HT-29 (cell line): ENCODE data around the gene SCNN1A. TPM values are rescaled to one million over a fixed set of nuclear protein-coding genes. Genes with fewer than 3 reads are reported as not detected.

ENCODE experiments used
- DNase-seq: peaks from one replicate; pipeline ENCODE4 v3.0.0-alpha.2; 2015; ENCODE audit warnings: low spot score
- total RNA-seq: library from RNA; depleted of rRNA; stranded (reverse); fragments of >200 nt; shearing (Covaris generic); gene quantifications from 2 replicates; pipeline ENCODE4 v1.2.3, GENCODE V29; 2014; rRNA removed

Gene SCNN1A
- 161 and 221 TPM in 2 replicates for total RNA-seq

- DNase-seq, result peak; percentile 83
These were observed at the start of gene SCNN1A for GRCh38 chr12:6375269-6376078. TSS of gene SCNN1A (minus strand) at chr12:6375563. CDS start at chr12:6374783, 780 bp downstream.

GRCh38 chr12:6424866-6425265 is 49.5 kb upstream of the SCNN1A start:
- no peak for DNase-seq

- DNase-seq, result no peak
These were observed 48.6 kb upstream of the SCNN1A start for GRCh38 chr12:6424008-6424347.

GRCh38 chr12:6423267-6424007 is 48.1 kb upstream of the SCNN1A start:
- DNase-seq, result peak; percentile 97

- no peak for DNase-seq
These were observed 45.0 kb upstream of the SCNN1A start for GRCh38 chr12:6420364-6420763.

GRCh38 chr12:6418796-6419195 is 43.4 kb upstream of the SCNN1A start:
- DNase-seq, result no peak

- no peak for DNase-seq
These were observed 41.2 kb upstream of the SCNN1A start for GRCh38 chr12:6416596-6416995.

- no peak for DNase-seq
These were observed 32.0 kb upstream of the SCNN1A start for GRCh38 chr12:6407236-6407954.

- no peak for DNase-seq
These were observed 30.6 kb upstream of the SCNN1A start for GRCh38 chr12:6405963-6406362.

- no peak for DNase-seq
These were observed 29.0 kb upstream of the SCNN1A start for GRCh38 chr12:6404390-6404789.

GRCh38 chr12:6399884-6400644 is 24.7 kb upstream of the SCNN1A start:
- DNase-seq, result no peak

GRCh38 chr12:6396031-6396430 is 20.7 kb upstream of the SCNN1A start:
- no peak for DNase-seq

- no peak for DNase-seq
These were observed 19.0 kb upstream of the SCNN1A start for GRCh38 chr12:6394398-6394797.

GRCh38 chr12:6393109-6393508 is 17.7 kb upstream of the SCNN1A start:
- no peak for DNase-seq

GRCh38 chr12:6392504-6392903 is 17.1 kb upstream of the SCNN1A start:
- peak; percentile 77 for DNase-seq

GRCh38 chr12:6391013-6391412 is 15.7 kb upstream of the SCNN1A start:
- DNase-seq, result no peak

- DNase-seq, result no peak
These were observed 14.9 kb upstream of the SCNN1A start for GRCh38 chr12:6390084-6390799.

- no peak for DNase-seq
These were observed 12.2 kb upstream of the SCNN1A start for GRCh38 chr12:6387541-6387940.

- DNase-seq, result no peak
These were observed 11.1 kb upstream of the SCNN1A start for GRCh38 chr12:6386491-6386890.

GRCh38 chr12:6386038-6386437 is 10.7 kb upstream of the SCNN1A start:
- DNase-seq, result no peak
